HK-2 (cell line): ENCODE data around the gene CELF1.
A peak's percentile ranks its signal among the peaks of the same experiment; 100 is the strongest.

Experiments
- DNase-seq: peaks from one replicate; pipeline ENCODE4 v3.0.0-alpha.2; 2018; ENCODE audit not compliant: unreplicated experiment

The CELF1 gene

DNA sequence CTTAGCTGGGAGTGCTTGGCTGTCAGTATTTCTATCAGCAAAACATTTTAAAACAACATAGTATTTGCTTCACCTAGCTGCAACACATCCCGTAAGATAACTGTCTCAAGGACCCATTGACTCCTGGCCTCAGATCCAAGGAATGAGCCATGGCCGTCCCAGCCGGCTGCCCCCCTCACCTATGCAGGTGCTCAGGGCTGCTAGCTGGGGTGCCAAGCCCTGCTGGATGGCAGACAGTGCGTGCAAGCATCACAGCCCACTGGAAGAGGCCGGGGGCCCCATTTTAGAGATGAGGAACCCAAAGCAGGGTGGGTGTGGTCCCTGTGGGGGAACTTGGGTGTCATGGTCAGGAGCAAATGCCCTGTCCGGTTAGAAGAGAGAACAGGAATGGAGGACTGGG lies 135.2 kb downstream of the CELF1 start:
- no peak for DNase-seq

DNA sequence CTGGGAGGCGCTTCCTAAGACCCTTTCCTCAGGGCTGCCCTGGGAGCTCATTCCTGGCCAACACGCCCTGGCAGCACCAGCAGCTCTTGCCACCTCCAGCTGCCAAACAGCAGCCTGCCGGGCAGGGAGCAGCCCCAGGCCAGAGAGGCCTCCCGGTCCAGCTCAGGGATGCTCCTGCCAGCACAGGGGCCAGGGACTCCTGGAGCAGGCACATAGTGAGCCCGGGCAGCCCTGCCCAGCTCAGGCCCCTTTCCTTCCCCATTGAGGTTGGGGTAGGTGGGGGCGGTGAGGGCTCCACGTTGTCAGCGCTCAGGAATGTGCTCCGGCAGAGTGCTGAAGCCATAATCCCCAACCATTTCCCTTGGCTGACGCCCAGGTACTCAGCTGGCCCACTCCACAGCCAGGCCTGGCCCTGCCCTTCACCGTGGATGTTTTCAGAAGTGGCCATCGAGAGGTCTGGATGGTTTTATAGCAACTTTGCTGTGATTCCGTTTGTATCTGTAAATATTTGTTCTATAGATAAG lies 136.9 kb downstream of the CELF1 start:
- peak; percentile 85 for DNase-seq
